Osteoblast (primary cell): Measurements from ENCODE around the gene GAS7. TPM values are rescaled to one million over a fixed set of nuclear protein-coding genes. Genes with fewer than 3 reads are reported as not detected.
A peak's percentile ranks its signal among the peaks of the same experiment; 100 is the strongest.

Experiments used
- DNase-seq: peaks from one replicate; pipeline ENCODE4 v3.0.0; 2011; ENCODE audit warnings: low spot score, mixed read lengths; ENCODE audit not compliant: insufficient read length; ENCODE audit errors: missing footprints
- H2AFZ ChIP-seq: 2 replicates; pipeline ENCODE4 v1.6.0; 2011; ENCODE audit warnings: mild to moderate bottlenecking, low read length
- H3K27ac ChIP-seq: 2 replicates; pipeline ENCODE4 v1.5.1; 2011; ENCODE audit warnings: mild to moderate bottlenecking, low read depth, low read length, moderate library complexity
- H3K27me3 ChIP-seq: 2 replicates; pipeline ENCODE4 v1.6.0; 2012; ENCODE audit warnings: mild to moderate bottlenecking, control low read depth, inconsistent platforms, low read length, moderate library complexity; ENCODE audit not compliant: insufficient read depth
- H3K36me3 ChIP-seq: 2 replicates; pipeline ENCODE4 v1.5.1; 2011; ENCODE audit warnings: mild to moderate bottlenecking, low read length, control low read depth, moderate library complexity; ENCODE audit not compliant: insufficient read depth
- H3K4me1 ChIP-seq: 2 replicates; pipeline ENCODE4 v1.5.1; 2011; ENCODE audit warnings: mild to moderate bottlenecking, low read length, control low read depth, moderate library complexity; ENCODE audit not compliant: insufficient read depth
- H3K4me2 ChIP-seq: 2 replicates; pipeline ENCODE4 v1.6.0; 2011; ENCODE audit warnings: mild to moderate bottlenecking, low read length; ENCODE audit not compliant: insufficient read depth
- H3K4me3 ChIP-seq: fragments of 200-600 bp; sonication (generic); 3 replicates; pipeline ENCODE4 v1.5.1; 2012; ENCODE audit warnings: mild to moderate bottlenecking, low read length, inconsistent platforms; ENCODE audit not compliant: insufficient read depth
- H3K79me2 ChIP-seq: 2 replicates; pipeline ENCODE4 v1.6.0; 2012; ENCODE audit warnings: mild to moderate bottlenecking, low read length, control low read depth, inconsistent platforms; ENCODE audit not compliant: insufficient read depth
- H3K9me3 ChIP-seq: 2 replicates; pipeline ENCODE4 v1.5.1; 2011; ENCODE audit warnings: low read depth, low read length, control low read depth
- H4K20me1 ChIP-seq: 2 replicates; pipeline ENCODE4 v1.6.0; 2012; ENCODE audit warnings: mild to moderate bottlenecking, low read length, control low read depth; ENCODE audit not compliant: insufficient read depth
- total RNA-seq: library from RNA; depleted of rRNA; stranded (reverse); fragments of >200 nt; gene quantifications from 2 replicates; pipeline ENCODE4 v1.2.3, GENCODE V29; 2012
- TF ChIP-seq, protein P1 (sequence below): IDR thresholded peaks from 2 replicates; pipeline ENCODE4 v1.5.1; 2011; ENCODE audit warnings: mild to moderate bottlenecking, low read depth, low read length, moderate library complexity; ENCODE audit errors: extremely low read depth

GAS7 gene
- total RNA-seq, 1 donor: 3.6 TPM

DNA sequence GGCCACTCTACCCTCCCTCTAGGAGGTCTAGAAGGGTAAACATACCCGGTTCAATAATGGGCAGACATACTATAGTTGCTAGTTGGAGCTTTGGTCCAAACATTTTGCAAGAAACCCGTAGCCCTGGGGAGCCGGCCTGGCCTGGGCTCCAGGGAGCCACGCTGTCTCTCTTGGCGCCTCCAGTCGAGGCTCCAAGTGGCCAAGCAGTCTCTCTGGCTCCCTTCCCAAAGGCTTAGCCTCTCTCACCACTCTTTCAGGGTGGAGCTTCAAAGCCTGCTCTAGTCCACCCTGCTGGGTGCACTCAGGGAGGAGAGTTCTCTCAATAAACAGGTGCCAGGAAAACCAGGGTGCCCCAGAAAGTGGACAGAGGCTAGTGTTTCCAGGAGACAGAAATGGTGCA is 325.6 kb downstream of the GAS7 start:
- TF ChIP-seq, protein P1, sequence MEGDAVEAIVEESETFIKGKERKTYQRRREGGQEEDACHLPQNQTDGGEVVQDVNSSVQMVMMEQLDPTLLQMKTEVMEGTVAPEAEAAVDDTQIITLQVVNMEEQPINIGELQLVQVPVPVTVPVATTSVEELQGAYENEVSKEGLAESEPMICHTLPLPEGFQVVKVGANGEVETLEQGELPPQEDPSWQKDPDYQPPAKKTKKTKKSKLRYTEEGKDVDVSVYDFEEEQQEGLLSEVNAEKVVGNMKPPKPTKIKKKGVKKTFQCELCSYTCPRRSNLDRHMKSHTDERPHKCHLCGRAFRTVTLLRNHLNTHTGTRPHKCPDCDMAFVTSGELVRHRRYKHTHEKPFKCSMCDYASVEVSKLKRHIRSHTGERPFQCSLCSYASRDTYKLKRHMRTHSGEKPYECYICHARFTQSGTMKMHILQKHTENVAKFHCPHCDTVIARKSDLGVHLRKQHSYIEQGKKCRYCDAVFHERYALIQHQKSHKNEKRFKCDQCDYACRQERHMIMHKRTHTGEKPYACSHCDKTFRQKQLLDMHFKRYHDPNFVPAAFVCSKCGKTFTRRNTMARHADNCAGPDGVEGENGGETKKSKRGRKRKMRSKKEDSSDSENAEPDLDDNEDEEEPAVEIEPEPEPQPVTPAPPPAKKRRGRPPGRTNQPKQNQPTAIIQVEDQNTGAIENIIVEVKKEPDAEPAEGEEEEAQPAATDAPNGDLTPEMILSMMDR: no peak
- no peaks in the 10 kb centered on the region for H3K36me3 ChIP-seq
- H3K27ac ChIP-seq: no peak overlapping the region
- no peaks in the 10 kb centered on the region for H4K20me1 ChIP-seq
- H3K4me3 ChIP-seq: no peak overlapping the region
- H2AFZ ChIP-seq: no peak overlapping the region
- no peaks in the 10 kb centered on the region for H3K4me1 ChIP-seq
- H3K4me2 ChIP-seq: no peak overlapping the region
- DNase-seq: no peak
- H3K9me3 ChIP-seq: no peaks in the 10 kb centered on the region
- H3K79me2 ChIP-seq: no peaks in the 10 kb centered on the region
- H3K27me3 ChIP-seq: no peaks in the 10 kb centered on the region

DNA sequence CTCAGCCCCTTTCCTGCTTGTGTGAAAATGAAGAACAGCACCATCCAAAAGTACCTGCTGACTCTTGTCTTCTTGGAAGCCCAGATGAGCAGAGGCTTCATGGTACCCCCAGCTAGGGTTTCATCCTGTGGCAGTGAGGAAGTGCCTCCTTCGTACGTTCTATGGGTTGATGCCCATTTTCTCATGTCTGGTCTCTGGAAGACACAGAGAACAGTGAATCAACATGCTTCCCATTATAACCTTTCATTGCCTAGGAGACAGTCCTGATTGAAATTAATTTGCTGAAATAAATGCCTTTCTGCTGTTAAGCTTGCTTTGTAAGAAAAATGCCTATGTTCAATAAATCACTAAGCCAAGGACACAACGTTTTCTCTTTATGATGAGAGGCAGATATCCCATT is 329.9 kb downstream of the GAS7 start:
- H3K27me3 ChIP-seq: no peaks in the 10 kb centered on the region
- no peaks in the 10 kb centered on the region for H4K20me1 ChIP-seq

GRCh38 chr17:9865586-9865985 is 332.8 kb downstream of the GAS7 start:
- Histone ChIP-seq H3K27ac (no peak overlapping the region), H3K4me3 (no peak overlapping the region), H3K36me3 (no peaks in the 10 kb centered on the region), H3K79me2 (no peaks in the 10 kb centered on the region), H3K4me2 (no peak overlapping the region), H3K9me3 (no peaks in the 10 kb centered on the region), H2AFZ (no peak overlapping the region), H3K27me3 (no peaks in the 10 kb centered on the region), H3K4me1 (no peaks in the 10 kb centered on the region), H4K20me1 (no peaks in the 10 kb centered on the region)
- DNase-seq: no peak
- TF ChIP-seq, protein P1: no peak

More for the DNA sequence above, 329.9 kb downstream of the GAS7 start:
- no peaks in the 10 kb centered on the region for H3K4me1 ChIP-seq
- H3K9me3 ChIP-seq: no peaks in the 10 kb centered on the region
- H3K27ac ChIP-seq: no peak overlapping the region
- TF ChIP-seq, protein P1: no peak
- H2AFZ ChIP-seq: no peak overlapping the region
- DNase-seq: peak; percentile 19
- H3K36me3 ChIP-seq: no peaks in the 10 kb centered on the region
- no peaks in the 10 kb centered on the region for H3K79me2 ChIP-seq
- no peak overlapping the region for H3K4me3 ChIP-seq
- no peak overlapping the region for H3K4me2 ChIP-seq

- Histone ChIP-seq H3K4me1 (no peaks in the 10 kb centered on the region), H3K27ac (no peak overlapping the region), H4K20me1 (no peaks in the 10 kb centered on the region), H2AFZ (no peak overlapping the region), H3K4me3 (no peak overlapping the region), H3K79me2 (no peaks in the 10 kb centered on the region), H3K4me2 (no peak overlapping the region), H3K36me3 (no peaks in the 10 kb centered on the region), H3K9me3 (no peaks in the 10 kb centered on the region), H3K27me3 (no peaks in the 10 kb centered on the region)
- TF ChIP-seq, protein P1: no peak
- no peak for DNase-seq
Observed at GRCh38 chr17:9862949-9863348, 335.5 kb downstream of the GAS7 start.
